Astrocyte (in vitro differentiated cells and primary cell): ENCODE results near the gene IGDCC3. TPM values are rescaled to one million over a fixed set of nuclear protein-coding genes. Genes with fewer than 3 reads are reported as not detected.

Experiments
- DNase-seq: peaks from one replicate; pipeline ENCODE4 v3.0.0-alpha.2; 2010; ENCODE audit warnings: low read depth
- FAIRE-seq: peaks from 2 replicates; lab custom pipeline; 2011; peaks lifted over from hg19 to GRCh38; lab: Jason Lieb, UNC
- H2AFZ ChIP-seq: 2 replicates; pipeline ENCODE4 v1.6.0; 2012; ENCODE audit warnings: low read depth, low read length, inconsistent platforms
- H3K27ac ChIP-seq: 2 replicates; pipeline ENCODE4 v1.5.1; 2011; ENCODE audit warnings: low read depth, low read length, inconsistent platforms
- H3K27me3 ChIP-seq: 2 replicates; pipeline ENCODE4 v1.6.0; 2011; ENCODE audit warnings: low read length, inconsistent platforms; ENCODE audit not compliant: insufficient read depth
- H3K36me3 ChIP-seq: 2 replicates; pipeline ENCODE4 v1.5.1; 2011; ENCODE audit warnings: low read length, inconsistent platforms; ENCODE audit not compliant: insufficient read depth
- H3K4me1 ChIP-seq: 2 replicates; pipeline ENCODE4 v1.5.1; 2011; ENCODE audit warnings: low read length, inconsistent platforms; ENCODE audit not compliant: insufficient read depth
- H3K4me2 ChIP-seq: 2 replicates; pipeline ENCODE4 v1.6.0; 2012; ENCODE audit warnings: low read length, inconsistent platforms
- H3K4me3 ChIP-seq: 2 replicates; pipeline ENCODE4 v1.5.1; 2011; ENCODE audit warnings: low read depth, mild to moderate bottlenecking, low read length, inconsistent platforms; ENCODE audit not compliant: insufficient read depth
- H3K79me2 ChIP-seq: 2 replicates; pipeline ENCODE4 v1.6.0; 2012; ENCODE audit warnings: mild to moderate bottlenecking, low read length, inconsistent platforms; ENCODE audit not compliant: insufficient read depth
- H3K9ac ChIP-seq: 2 replicates; pipeline ENCODE4 v1.6.0; 2012; ENCODE audit warnings: mild to moderate bottlenecking, low read length, inconsistent platforms
- H3K9me3 ChIP-seq: 2 replicates; pipeline ENCODE4 v1.5.1; 2012; ENCODE audit warnings: low read depth, mild to moderate bottlenecking, low read length, inconsistent platforms; ENCODE audit not compliant: insufficient read depth
- H4K20me1 ChIP-seq: 2 replicates; pipeline ENCODE4 v1.6.0; 2012; ENCODE audit warnings: low read length, inconsistent platforms; ENCODE audit not compliant: insufficient read depth
- H3K27ac Mint-ChIP-seq: one replicate; pipeline ENCODE4 v1.8.0; 2021; ENCODE audit warnings: mild to moderate bottlenecking, mixed read lengths; ENCODE audit not compliant: unreplicated experiment
- H3K27me3 Mint-ChIP-seq: one replicate; pipeline ENCODE4 v1.8.0; 2021; ENCODE audit warnings: low read depth, mixed read lengths; ENCODE audit not compliant: unreplicated experiment
- H3K36me3 Mint-ChIP-seq: one replicate; pipeline ENCODE4 v1.8.0; 2021; ENCODE audit warnings: low read depth, mixed read lengths; ENCODE audit not compliant: unreplicated experiment
- H3K4me1 Mint-ChIP-seq: one replicate; pipeline ENCODE4 v1.8.0; 2021; ENCODE audit warnings: low read depth, mixed read lengths; ENCODE audit not compliant: unreplicated experiment
- H3K4me3 Mint-ChIP-seq: one replicate; pipeline ENCODE4 v1.8.0; 2021; ENCODE audit warnings: mild to moderate bottlenecking, moderate library complexity, mixed read lengths; ENCODE audit not compliant: unreplicated experiment
- H3K9me3 Mint-ChIP-seq: one replicate; pipeline ENCODE4 v1.8.0; 2021; ENCODE audit warnings: mild to moderate bottlenecking, mixed read lengths; ENCODE audit not compliant: unreplicated experiment
- EZH2 ChIP-seq: IDR thresholded peaks from 2 replicates; pipeline ENCODE4 v1.6.1; 2012; ENCODE audit warnings: mild to moderate bottlenecking, low read length, inconsistent platforms; ENCODE audit not compliant: insufficient read depth
- total RNA-seq: library from RNA; stranded (reverse); gene quantifications from 2 replicates; pipeline ENCODE4 v1.2.1, GENCODE V29; 2021
- TF ChIP-seq, protein P1 (sequence below): IDR thresholded peaks from 2 replicates; pipeline ENCODE4 v1.5.1; 2011; ENCODE audit warnings: low read depth, mild to moderate bottlenecking, inconsistent platforms, low read length, moderate library complexity; ENCODE audit not compliant: insufficient read depth

IGDCC3 gene
- total RNA-seq, 1 donor from 2014 or later: 11.0 TPM

- no peaks in the 10 kb centered on the region for H3K9me3 ChIP-seq
- H2AFZ ChIP-seq: peak overlapping the region; percentile 78
- Mint-ChIP-seq H3K27ac (peak overlapping the region; percentile 100), H3K9me3 (no peaks in the 10 kb centered on the region), H3K36me3 (peaks cover 10% of the 10 kb centered on the region), H3K27me3 (peaks cover 13% of the 10 kb centered on the region), H3K4me3 (peak overlapping the region; percentile 100), H3K4me1 (peaks cover 33% of the 10 kb centered on the region)
- TF ChIP-seq, protein P1, sequence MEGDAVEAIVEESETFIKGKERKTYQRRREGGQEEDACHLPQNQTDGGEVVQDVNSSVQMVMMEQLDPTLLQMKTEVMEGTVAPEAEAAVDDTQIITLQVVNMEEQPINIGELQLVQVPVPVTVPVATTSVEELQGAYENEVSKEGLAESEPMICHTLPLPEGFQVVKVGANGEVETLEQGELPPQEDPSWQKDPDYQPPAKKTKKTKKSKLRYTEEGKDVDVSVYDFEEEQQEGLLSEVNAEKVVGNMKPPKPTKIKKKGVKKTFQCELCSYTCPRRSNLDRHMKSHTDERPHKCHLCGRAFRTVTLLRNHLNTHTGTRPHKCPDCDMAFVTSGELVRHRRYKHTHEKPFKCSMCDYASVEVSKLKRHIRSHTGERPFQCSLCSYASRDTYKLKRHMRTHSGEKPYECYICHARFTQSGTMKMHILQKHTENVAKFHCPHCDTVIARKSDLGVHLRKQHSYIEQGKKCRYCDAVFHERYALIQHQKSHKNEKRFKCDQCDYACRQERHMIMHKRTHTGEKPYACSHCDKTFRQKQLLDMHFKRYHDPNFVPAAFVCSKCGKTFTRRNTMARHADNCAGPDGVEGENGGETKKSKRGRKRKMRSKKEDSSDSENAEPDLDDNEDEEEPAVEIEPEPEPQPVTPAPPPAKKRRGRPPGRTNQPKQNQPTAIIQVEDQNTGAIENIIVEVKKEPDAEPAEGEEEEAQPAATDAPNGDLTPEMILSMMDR: no peak
- TF ChIP-seq EZH2: peak; percentile 30
- H3K4me1 ChIP-seq: peaks cover 32% of the 10 kb centered on the region
- H3K79me2 ChIP-seq: no peaks in the 10 kb centered on the region
- H3K36me3 ChIP-seq: no peaks in the 10 kb centered on the region
- H3K27ac ChIP-seq: peak overlapping the region; percentile 38
- H3K4me2 ChIP-seq: peak overlapping the region; percentile 97
- DNase-seq (peak; percentile 79), FAIRE-seq (no peak)
- peak overlapping the region; percentile 67 for H3K4me3 ChIP-seq
- H4K20me1 ChIP-seq: no peaks in the 10 kb centered on the region
- no peaks in the 10 kb centered on the region for H3K27me3 ChIP-seq
- peak overlapping the region; percentile 73 for H3K9ac ChIP-seq
These were observed 43.8 kb upstream of the IGDCC3 start for GRCh38 chr15:65421360-65422215.

- H3K9me3 Mint-ChIP-seq: no peaks in the 10 kb centered on the region
- peak overlapping the region; percentile 67 for H3K4me3 ChIP-seq
- no peaks in the 10 kb centered on the region for H3K27me3 ChIP-seq
- no peaks in the 10 kb centered on the region for H3K79me2 ChIP-seq
- peaks cover 9% of the 10 kb centered on the region for H3K27me3 Mint-ChIP-seq
- H3K9ac ChIP-seq: peak overlapping the region; percentile 73
- DNase-seq (no peak), FAIRE-seq (no peak)
- peak overlapping the region; percentile 97 for H3K4me2 ChIP-seq
- H3K27ac ChIP-seq: no peak overlapping the region
- peak overlapping the region; percentile 94 for H3K27ac Mint-ChIP-seq
- H3K36me3 ChIP-seq: no peaks in the 10 kb centered on the region
- no peaks in the 10 kb centered on the region for H3K9me3 ChIP-seq
- peaks cover 10% of the 10 kb centered on the region for H3K36me3 Mint-ChIP-seq
- H3K4me1 Mint-ChIP-seq: peaks cover 38% of the 10 kb centered on the region
- no peaks in the 10 kb centered on the region for H4K20me1 ChIP-seq
- H3K4me3 Mint-ChIP-seq: peak overlapping the region; percentile 100
- peaks cover 35% of the 10 kb centered on the region for H3K4me1 ChIP-seq
- peak overlapping the region; percentile 78 for H2AFZ ChIP-seq
- TF ChIP-seq, protein P1: no peak
- TF ChIP-seq EZH2: no peak
These were observed 43.2 kb upstream of the IGDCC3 start for GRCh38 chr15:65420975-65421359.

DNA sequence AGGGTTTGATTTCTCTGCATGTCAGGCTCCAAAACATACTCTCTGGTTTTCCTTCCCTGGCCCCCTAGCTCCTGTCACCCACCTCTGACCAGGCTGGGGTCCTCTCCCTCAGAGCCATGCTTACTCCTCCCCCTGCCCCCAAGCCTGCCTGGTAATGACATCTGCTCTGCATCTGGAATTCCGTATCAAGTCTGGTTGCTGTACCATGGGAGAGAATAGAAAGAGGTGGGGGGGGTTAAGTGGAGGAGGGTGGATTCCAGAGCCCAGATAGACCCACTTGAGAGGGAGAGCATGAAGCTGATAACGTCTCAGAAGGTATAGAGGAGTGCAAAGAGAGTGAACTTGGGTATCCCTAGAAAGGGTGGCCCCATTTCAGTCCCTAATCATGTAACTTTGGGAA is 40.8 kb upstream of the IGDCC3 start:
- peaks cover 3% of the 10 kb centered on the region for H4K20me1 ChIP-seq
- no peak for FAIRE-seq
- H2AFZ ChIP-seq: no peak overlapping the region
- Mint-ChIP-seq H3K9me3 (no peaks in the 10 kb centered on the region), H3K36me3 (peaks cover 10% of the 10 kb centered on the region), H3K27me3 (no peaks in the 10 kb centered on the region), H3K4me3 (no peak overlapping the region), H3K27ac (no peak overlapping the region), H3K4me1 (peaks cover 56% of the 10 kb centered on the region)
- H3K36me3 ChIP-seq: no peaks in the 10 kb centered on the region
- H3K27me3 ChIP-seq: no peaks in the 10 kb centered on the region
- H3K9me3 ChIP-seq: no peaks in the 10 kb centered on the region
- no peak overlapping the region for H3K4me3 ChIP-seq
- no peak overlapping the region for H3K27ac ChIP-seq
- no peak for DNase-seq
- TF ChIP-seq EZH2: no peak
- TF ChIP-seq, protein P1: no peak
- H3K4me1 ChIP-seq: peaks cover 58% of the 10 kb centered on the region
- no peaks in the 10 kb centered on the region for H3K79me2 ChIP-seq
- H3K9ac ChIP-seq: no peak overlapping the region
- no peak overlapping the region for H3K4me2 ChIP-seq
